Central memory CD8-positive, alpha-beta T cell (primary cell): ENCODE data around the gene FANCC.

ENCODE experiments used
- ATAC-seq: fragments of 150-1000 bp; cut with Tn5 transposase; replicated peaks from 2 replicates; pipeline ENCODE4 v1.10.0; 2022; ENCODE audit warnings: mild to moderate bottlenecking, moderate FRiP score, moderate number of reproducible peaks; ENCODE audit not compliant: poor library complexity, severe bottlenecking; ENCODE audit errors: extremely low read depth
- DNase-seq, 2 donors: peaks; one replicate each; pipeline ENCODE4 v3.0.0; 2021; ENCODE audit warnings: low spot score in 2 of 2
- H3K27ac Mint-ChIP-seq: one replicate; pipeline ENCODE4 v1.8.0; 2022; ENCODE audit warnings: low read depth, mild to moderate bottlenecking, moderate library complexity, mixed read lengths
- H3K27me3 Mint-ChIP-seq: one replicate; pipeline ENCODE4 v1.8.0; 2022; ENCODE audit warnings: mixed read lengths
- H3K36me3 Mint-ChIP-seq: one replicate; pipeline ENCODE4 v1.8.0; 2022; ENCODE audit warnings: mild to moderate bottlenecking, moderate library complexity, mixed read lengths; ENCODE audit not compliant: insufficient read depth
- H3K4me1 Mint-ChIP-seq: one replicate; pipeline ENCODE4 v1.8.0; 2022; ENCODE audit warnings: mixed read lengths
- H3K4me3 Mint-ChIP-seq: one replicate; pipeline ENCODE4 v1.8.0; 2022; ENCODE audit warnings: mild to moderate bottlenecking, moderate library complexity, mixed read lengths
- H3K9me3 Mint-ChIP-seq: one replicate; pipeline ENCODE4 v1.8.0; 2022; ENCODE audit warnings: mixed read lengths

Gene FANCC

GRCh38 chr9:95087659-95088242 lies 229.8 kb downstream of the FANCC start:
- no peak overlapping the region for H3K27ac Mint-ChIP-seq
- no peak for DNase-seq
- H3K36me3 Mint-ChIP-seq = peaks cover 2% of the 10 kb centered on the region
- no peak overlapping the region for H3K4me3 Mint-ChIP-seq
- peaks cover 10% of the 10 kb centered on the region for H3K4me1 Mint-ChIP-seq
- no peaks in the 10 kb centered on the region for H3K9me3 Mint-ChIP-seq
- ATAC-seq = no peak
- H3K27me3 Mint-ChIP-seq = no peaks in the 10 kb centered on the region

- H3K27me3 Mint-ChIP-seq = no peaks in the 10 kb centered on the region
- H3K4me1 Mint-ChIP-seq = peaks cover 4% of the 10 kb centered on the region
- H3K4me3 Mint-ChIP-seq = no peak overlapping the region
- peaks cover 3% of the 10 kb centered on the region for H3K36me3 Mint-ChIP-seq
- no peak for DNase-seq
- H3K27ac Mint-ChIP-seq = no peak overlapping the region
- ATAC-seq = no peak
- H3K9me3 Mint-ChIP-seq = no peaks in the 10 kb centered on the region
These were observed 230.9 kb downstream of the FANCC start for GRCh38 chr9:95086564-95086955.

GRCh38 chr9:95085861-95086563 lies 231.5 kb downstream of the FANCC start:
- DNase-seq (no peak), ATAC-seq (no peak)
- Mint-ChIP-seq H3K9me3 (no peaks in the 10 kb centered on the region), H3K27me3 (no peaks in the 10 kb centered on the region), H3K27ac (no peak overlapping the region), H3K4me1 (no peaks in the 10 kb centered on the region), H3K36me3 (peaks cover 3% of the 10 kb centered on the region), H3K4me3 (no peak overlapping the region)

GRCh38 chr9:95085036-95085770 lies 232.3 kb downstream of the FANCC start:
- H3K27ac Mint-ChIP-seq = no peak overlapping the region
- H3K4me1 Mint-ChIP-seq = no peaks in the 10 kb centered on the region
- peaks cover 3% of the 10 kb centered on the region for H3K36me3 Mint-ChIP-seq
- no peak for DNase-seq
- ATAC-seq = no peak
- H3K9me3 Mint-ChIP-seq = no peaks in the 10 kb centered on the region
- H3K4me3 Mint-ChIP-seq = no peak overlapping the region
- no peaks in the 10 kb centered on the region for H3K27me3 Mint-ChIP-seq

GRCh38 chr9:95084254-95084934 lies 233.1 kb downstream of the FANCC start:
- H3K27ac Mint-ChIP-seq = no peak overlapping the region
- DNase-seq = no peak
- no peaks in the 10 kb centered on the region for H3K27me3 Mint-ChIP-seq
- peaks cover 3% of the 10 kb centered on the region for H3K36me3 Mint-ChIP-seq
- H3K4me3 Mint-ChIP-seq = no peak overlapping the region
- no peak for ATAC-seq
- no peaks in the 10 kb centered on the region for H3K9me3 Mint-ChIP-seq
- H3K4me1 Mint-ChIP-seq = no peaks in the 10 kb centered on the region

- no peaks in the 10 kb centered on the region for H3K4me1 Mint-ChIP-seq
- no peak for ATAC-seq
- no peak overlapping the region for H3K27ac Mint-ChIP-seq
- peaks cover 3% of the 10 kb centered on the region for H3K36me3 Mint-ChIP-seq
- no peaks in the 10 kb centered on the region for H3K27me3 Mint-ChIP-seq
- no peak for DNase-seq
- no peaks in the 10 kb centered on the region for H3K9me3 Mint-ChIP-seq
- no peak overlapping the region for H3K4me3 Mint-ChIP-seq
These were observed 234.3 kb downstream of the FANCC start for GRCh38 chr9:95083086-95083768.

- no peaks in the 10 kb centered on the region for H3K27me3 Mint-ChIP-seq
- peaks cover 3% of the 10 kb centered on the region for H3K36me3 Mint-ChIP-seq
- H3K27ac Mint-ChIP-seq = no peak overlapping the region
- H3K9me3 Mint-ChIP-seq = no peaks in the 10 kb centered on the region
- ATAC-seq = no peak
- no peak for DNase-seq
- H3K4me3 Mint-ChIP-seq = no peak overlapping the region
- H3K4me1 Mint-ChIP-seq = no peaks in the 10 kb centered on the region
These were observed 235.0 kb downstream of the FANCC start for GRCh38 chr9:95082401-95083084.

GRCh38 chr9:95081998-95082397 lies 235.5 kb downstream of the FANCC start:
- no peak overlapping the region for H3K4me3 Mint-ChIP-seq
- peaks cover 3% of the 10 kb centered on the region for H3K36me3 Mint-ChIP-seq
- H3K27me3 Mint-ChIP-seq = no peaks in the 10 kb centered on the region
- DNase-seq (no peak), ATAC-seq (no peak)
- no peaks in the 10 kb centered on the region for H3K4me1 Mint-ChIP-seq
- no peak overlapping the region for H3K27ac Mint-ChIP-seq
- H3K9me3 Mint-ChIP-seq = no peaks in the 10 kb centered on the region

- H3K27me3 Mint-ChIP-seq = no peaks in the 10 kb centered on the region
- no peak overlapping the region for H3K27ac Mint-ChIP-seq
- no peak overlapping the region for H3K4me3 Mint-ChIP-seq
- no peaks in the 10 kb centered on the region for H3K4me1 Mint-ChIP-seq
- H3K36me3 Mint-ChIP-seq = peaks cover 3% of the 10 kb centered on the region
- DNase-seq = no peak
- no peak for ATAC-seq
- no peaks in the 10 kb centered on the region for H3K9me3 Mint-ChIP-seq
These were observed 236.4 kb downstream of the FANCC start for GRCh38 chr9:95080961-95081647.

- DNase-seq = no peak
These were observed 238.0 kb downstream of the FANCC start for GRCh38 chr9:95079461-95079860.

GRCh38 chr9:95078939-95079338 lies 238.6 kb downstream of the FANCC start:
- no peak overlapping the region for H3K27ac Mint-ChIP-seq
- H3K9me3 Mint-ChIP-seq = no peaks in the 10 kb centered on the region
- ATAC-seq (no peak), DNase-seq (no peak)
- peaks cover 1% of the 10 kb centered on the region for H3K36me3 Mint-ChIP-seq
- no peaks in the 10 kb centered on the region for H3K4me1 Mint-ChIP-seq
- no peaks in the 10 kb centered on the region for H3K27me3 Mint-ChIP-seq
- H3K4me3 Mint-ChIP-seq = no peak overlapping the region

More at GRCh38 chr9:95079461-95079860, 238.0 kb downstream of the FANCC start:
- H3K4me3 Mint-ChIP-seq = no peak overlapping the region
- no peaks in the 10 kb centered on the region for H3K9me3 Mint-ChIP-seq
- H3K27me3 Mint-ChIP-seq = no peaks in the 10 kb centered on the region
- H3K4me1 Mint-ChIP-seq = no peaks in the 10 kb centered on the region
- ATAC-seq = no peak
- peaks cover 1% of the 10 kb centered on the region for H3K36me3 Mint-ChIP-seq
- H3K27ac Mint-ChIP-seq = no peak overlapping the region
